ENCODE results near the gene MBTPS1. TPM values are rescaled to one million over a fixed set of nuclear protein-coding genes. Genes with fewer than 3 reads are reported as not detected.

Gene MBTPS1
- total RNA-seq, 2 experiments from 2014 or later, result 36.9 to 41.3 TPM

DNA sequence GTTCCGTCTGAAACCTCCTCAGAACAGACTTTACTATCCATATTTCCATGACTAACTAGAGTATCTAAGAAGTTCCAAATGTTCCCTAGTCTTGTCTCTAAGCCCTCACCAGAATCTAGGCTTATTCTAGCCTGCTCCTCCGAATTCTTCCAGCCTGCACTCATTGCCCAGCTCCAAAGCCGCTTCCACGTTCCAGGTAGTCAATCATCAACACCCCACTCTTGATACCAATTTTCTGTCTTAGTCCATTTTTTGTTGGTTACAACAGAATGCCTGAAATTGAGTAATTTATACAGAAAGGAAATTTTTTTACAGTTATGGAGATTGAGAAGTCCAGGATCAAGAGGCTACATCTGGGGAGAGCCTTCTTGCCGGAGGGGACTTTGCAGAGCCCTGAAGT, 95.3 kb downstream of the MBTPS1 start:
- peaks cover 13% of the 10 kb centered on the region for H3K9me3 Mint-ChIP-seq
- no peaks in the 10 kb centered on the region for H3K4me1 Mint-ChIP-seq (ENCODE audit: low read depth)
- no peak overlapping the region for H3K4me3 Mint-ChIP-seq
- H3K27me3 Mint-ChIP-seq (ENCODE audit: low read depth), result peaks cover 9% of the 10 kb centered on the region
- CTCF ChIA-PET, result no interaction called here
- DNase-seq, result no peak
- intact Hi-C loops (cut with micrococcal nuclease), result no loop called here
- peaks cover 1% of the 10 kb centered on the region for H3K36me3 Mint-ChIP-seq (ENCODE audit: low read depth)
- H3K27ac Mint-ChIP-seq, result no peak overlapping the region

DNA sequence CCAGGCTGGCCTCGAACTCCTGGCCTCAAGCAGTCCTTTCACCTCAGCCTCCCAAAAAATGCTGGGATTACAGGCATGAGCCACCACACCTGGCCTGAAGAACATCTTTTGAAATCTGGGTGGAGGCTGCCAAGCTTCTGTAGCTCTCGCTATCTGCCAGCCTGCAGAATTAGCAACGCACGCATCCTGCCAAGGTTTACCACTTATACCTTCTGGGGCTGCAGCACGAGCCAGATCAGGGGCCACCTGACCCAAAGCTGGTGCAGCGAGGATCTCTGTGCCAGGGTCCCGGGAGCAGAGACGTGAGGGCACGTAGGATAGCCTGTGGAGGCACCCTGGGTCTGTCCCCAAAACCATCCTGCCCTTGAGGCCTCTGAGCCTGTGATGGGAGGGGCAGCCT, 96.4 kb downstream of the MBTPS1 start:
- H3K27me3 Mint-ChIP-seq (ENCODE audit: low read depth), result peaks cover 9% of the 10 kb centered on the region
- H3K9me3 Mint-ChIP-seq, result peaks cover 13% of the 10 kb centered on the region
- no peak overlapping the region for H3K27ac Mint-ChIP-seq
- CTCF ChIA-PET, result no interaction called here
- intact Hi-C loops (cut with micrococcal nuclease), result no loop called here
- H3K4me1 Mint-ChIP-seq (ENCODE audit: low read depth), result no peaks in the 10 kb centered on the region
- no peak for DNase-seq
- no peak overlapping the region for H3K4me3 Mint-ChIP-seq
- H3K36me3 Mint-ChIP-seq (ENCODE audit: low read depth), result peaks cover 1% of the 10 kb centered on the region

DNA sequence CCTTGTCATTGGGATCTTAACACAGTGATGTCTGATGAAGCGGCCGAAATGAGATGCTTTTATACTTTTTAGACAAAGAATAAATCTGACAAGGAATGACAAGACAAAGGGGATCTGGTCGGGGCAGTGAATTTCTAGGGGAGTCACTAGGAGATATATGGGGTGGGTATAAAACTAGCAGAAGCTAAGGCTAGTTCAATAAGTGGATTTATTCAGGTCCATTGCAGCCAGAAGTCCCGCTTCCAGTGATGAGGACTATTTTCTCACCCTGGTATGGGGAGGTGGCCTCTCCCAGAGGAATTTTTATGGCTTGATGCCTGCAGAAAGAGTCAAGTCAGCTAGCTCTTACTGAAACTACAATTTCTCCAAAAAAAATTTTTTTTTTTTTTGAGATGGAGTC, 98.0 kb downstream of the MBTPS1 start:
- intact Hi-C loops (cut with micrococcal nuclease), result no loop called here
- Mint-ChIP-seq H3K4me1 (ENCODE audit: low read depth) (peaks cover 9% of the 10 kb centered on the region), H3K27me3 (ENCODE audit: low read depth) (peaks cover 9% of the 10 kb centered on the region), H3K27ac (no peak overlapping the region), H3K36me3 (ENCODE audit: low read depth) (peaks cover 1% of the 10 kb centered on the region), H3K9me3 (peaks cover 13% of the 10 kb centered on the region), H3K4me3 (no peak overlapping the region)
- CTCF ChIA-PET, result interaction anchor here (0.6 kb wide), 1 partner anchor 52 kb away, joined by 3 read pairs; no protein-coding TSS in a partner anchor
- no peak for DNase-seq

DNA sequence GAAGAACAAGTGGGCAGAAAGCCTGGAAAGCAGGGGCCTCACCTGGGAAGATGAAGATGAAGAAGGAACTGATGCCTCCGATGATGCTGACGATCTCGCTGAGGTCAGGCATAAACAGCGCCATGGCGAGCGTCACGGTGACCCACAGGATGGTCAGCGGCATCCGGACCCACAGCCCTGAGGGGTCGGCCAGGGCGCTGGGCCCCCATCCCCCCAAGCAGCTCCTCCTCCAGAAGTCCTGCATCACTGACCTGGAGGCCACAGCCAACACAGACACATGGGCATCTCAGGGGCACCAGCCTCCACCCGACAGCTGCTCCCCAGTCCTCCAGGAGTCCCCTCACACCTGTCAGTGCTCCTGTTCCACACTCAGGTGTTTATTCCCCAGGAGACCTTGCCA, 100.3 kb downstream of the MBTPS1 start:
- peaks cover 9% of the 10 kb centered on the region for H3K4me1 Mint-ChIP-seq (ENCODE audit: low read depth)
- no peak overlapping the region for H3K4me3 Mint-ChIP-seq
- no peak for DNase-seq
- intact Hi-C loops (cut with micrococcal nuclease), result no loop called here
- no peak overlapping the region for H3K27ac Mint-ChIP-seq
- H3K27me3 Mint-ChIP-seq (ENCODE audit: low read depth), result peaks cover 6% of the 10 kb centered on the region
- peaks cover 11% of the 10 kb centered on the region for H3K9me3 Mint-ChIP-seq
- peaks cover 1% of the 10 kb centered on the region for H3K36me3 Mint-ChIP-seq (ENCODE audit: low read depth)
- CTCF ChIA-PET, result no interaction called here

DNA sequence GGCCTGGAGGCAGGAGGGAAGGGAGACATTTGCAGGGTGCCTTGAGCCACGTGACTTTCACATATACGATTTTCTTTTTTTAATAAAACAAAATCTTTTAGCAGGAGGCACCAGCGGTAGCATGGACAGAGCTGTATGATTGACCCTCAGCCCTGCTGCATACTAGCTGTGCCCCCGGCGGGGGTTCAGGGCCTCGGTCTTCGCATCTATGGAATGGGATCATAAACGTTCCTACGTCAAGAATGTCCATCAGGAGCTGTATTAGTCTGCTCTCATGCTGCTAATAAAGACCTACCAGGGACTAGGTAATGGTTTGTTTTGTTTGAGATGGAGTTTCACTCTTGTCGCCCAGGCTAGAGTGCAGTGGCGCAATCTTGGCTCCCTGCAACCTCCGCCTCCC, 101.3 kb downstream of the MBTPS1 start:
- no peak overlapping the region for H3K27ac Mint-ChIP-seq
- intact Hi-C loops (cut with micrococcal nuclease), result no loop called here
- no peak for DNase-seq
- CTCF ChIA-PET, result interaction anchor here (0.6 to 1.7 kb wide), 2 partner anchors 59 to 937 kb away, joined by 4 to 6 read pairs; no protein-coding TSS in a partner anchor
- peaks cover 4% of the 10 kb centered on the region for H3K9me3 Mint-ChIP-seq
- H3K4me1 Mint-ChIP-seq (ENCODE audit: low read depth), result peaks cover 9% of the 10 kb centered on the region
- no peak overlapping the region for H3K4me3 Mint-ChIP-seq
- no peaks in the 10 kb centered on the region for H3K36me3 Mint-ChIP-seq (ENCODE audit: low read depth)
- H3K27me3 Mint-ChIP-seq (ENCODE audit: low read depth), result peaks cover 3% of the 10 kb centered on the region

DNA sequence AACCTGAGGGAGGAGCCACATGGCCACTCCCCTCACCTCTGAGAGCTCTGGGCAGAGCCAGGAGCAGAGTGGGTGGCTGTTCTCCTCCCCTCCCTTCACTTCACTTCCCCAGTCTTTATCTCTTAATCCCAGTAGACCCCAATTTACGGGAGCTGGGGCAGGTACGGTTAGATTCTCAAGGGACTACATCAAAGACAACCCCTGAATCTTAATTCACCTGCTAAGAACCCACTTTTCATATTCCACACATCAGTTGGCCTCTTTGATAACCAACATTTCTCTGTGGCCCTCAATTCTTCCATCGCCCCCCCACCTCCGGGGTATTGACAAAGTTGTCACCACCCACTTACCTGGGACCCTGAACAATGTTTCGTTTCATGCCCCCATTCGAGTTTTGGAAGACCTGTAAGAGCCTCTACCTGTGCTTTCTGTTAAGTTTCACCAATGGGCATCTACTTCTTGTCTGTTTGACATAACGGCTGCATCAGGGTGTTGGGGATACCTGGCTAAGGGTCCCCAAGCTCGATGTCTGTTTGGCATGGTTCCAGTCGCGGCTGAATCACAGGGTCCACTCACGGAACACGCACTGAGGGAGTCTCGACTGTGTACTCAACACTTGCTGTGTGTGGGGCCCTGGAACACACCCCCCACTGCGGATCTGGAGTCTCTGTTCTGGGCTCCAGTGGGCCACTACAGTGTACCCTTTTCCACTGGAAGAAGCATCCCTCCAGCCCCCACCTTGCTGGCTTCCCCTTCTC, 102.0 kb downstream of the MBTPS1 start:
- Mint-ChIP-seq H3K4me3 (no peak overlapping the region), H3K9me3 (peaks cover 4% of the 10 kb centered on the region), H3K27me3 (ENCODE audit: low read depth) (peaks cover 3% of the 10 kb centered on the region), H3K27ac (no peak overlapping the region), H3K36me3 (ENCODE audit: low read depth) (no peaks in the 10 kb centered on the region), H3K4me1 (ENCODE audit: low read depth) (peaks cover 9% of the 10 kb centered on the region)
- no peak for DNase-seq
- intact Hi-C loops (cut with micrococcal nuclease), result no loop called here
- CTCF ChIA-PET, result interaction anchor here (1.0 to 1.7 kb wide), 3 partner anchors 25 to 58 kb away, joined by 3 to 6 read pairs (median 6); no protein-coding TSS in a partner anchor

DNA sequence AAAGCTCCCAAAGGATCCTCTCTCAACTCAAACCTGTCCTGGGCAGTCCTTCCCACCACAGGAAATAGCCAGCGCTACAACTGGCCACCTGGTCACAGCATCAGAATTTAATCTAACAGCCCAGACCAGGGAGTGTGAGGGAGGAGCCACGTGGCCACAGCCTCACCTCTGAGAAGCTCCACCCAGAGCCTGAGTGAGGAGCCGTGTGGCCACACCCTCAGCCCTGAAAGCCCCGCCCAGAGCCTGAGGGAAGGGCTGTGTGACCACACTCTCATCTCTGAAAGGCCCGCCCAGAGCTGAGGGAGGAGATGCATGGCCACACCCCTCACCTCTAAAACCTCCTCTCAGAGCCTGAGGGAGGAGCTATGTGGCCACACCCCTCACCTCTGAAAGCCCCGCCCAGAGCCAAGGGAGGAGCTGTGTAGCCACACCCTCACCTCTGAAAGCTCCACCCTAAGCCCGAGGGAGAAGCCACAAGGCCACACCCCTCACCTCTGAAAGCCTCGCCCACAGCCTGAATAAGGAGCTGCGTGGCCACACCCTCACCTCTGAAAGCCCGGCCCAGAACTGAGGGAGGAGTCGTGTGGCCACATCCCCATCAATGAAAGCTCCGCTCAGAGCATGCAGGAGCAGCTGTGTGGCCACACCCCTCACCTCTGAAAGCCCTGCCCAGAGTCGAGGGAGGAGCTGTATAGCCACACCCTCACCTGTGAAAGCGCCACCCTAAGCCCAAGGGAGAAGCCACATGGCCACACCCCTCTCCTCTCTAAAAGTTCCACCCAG, 102.8 kb downstream of the MBTPS1 start:
- Mint-ChIP-seq H3K4me1 (ENCODE audit: low read depth) (peaks cover 9% of the 10 kb centered on the region), H3K9me3 (peaks cover 4% of the 10 kb centered on the region), H3K4me3 (no peak overlapping the region), H3K27me3 (ENCODE audit: low read depth) (no peaks in the 10 kb centered on the region), H3K27ac (no peak overlapping the region), H3K36me3 (ENCODE audit: low read depth) (no peaks in the 10 kb centered on the region)
- CTCF ChIA-PET, result interaction anchor here (0.6 to 1.7 kb wide), 5 partner anchors 13 to 66 kb away, joined by 3 to 7 read pairs (median 6); no protein-coding TSS in a partner anchor
- intact Hi-C loops (cut with micrococcal nuclease), result no loop called here
- peak; percentile 80 for DNase-seq

DNA sequence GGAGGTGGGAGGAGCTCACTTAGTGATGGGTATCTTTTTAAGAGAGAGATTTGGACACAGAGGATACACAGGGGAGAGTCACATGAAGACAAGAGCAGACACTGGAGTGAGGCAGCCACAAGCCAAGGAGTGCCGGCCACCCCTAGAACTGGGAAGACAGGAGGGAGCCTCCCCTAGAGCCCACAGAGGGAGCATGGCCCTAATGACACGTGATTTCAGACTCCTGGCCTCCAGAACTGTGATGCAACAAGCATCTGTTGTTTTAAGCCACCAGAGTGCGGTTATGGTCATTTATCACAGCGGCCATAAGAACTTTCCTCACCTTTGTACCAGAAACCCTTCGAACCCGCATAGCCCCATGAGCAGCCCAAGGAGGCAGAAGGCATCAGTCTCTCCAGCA, 107.5 kb downstream of the MBTPS1 start:
- H3K27ac Mint-ChIP-seq, result no peak overlapping the region
- CTCF ChIA-PET, result no interaction called here
- no peaks in the 10 kb centered on the region for H3K36me3 Mint-ChIP-seq (ENCODE audit: low read depth)
- H3K9me3 Mint-ChIP-seq, result no peaks in the 10 kb centered on the region
- no peak for DNase-seq
- peaks cover 3% of the 10 kb centered on the region for H3K4me1 Mint-ChIP-seq (ENCODE audit: low read depth)
- no peak overlapping the region for H3K4me3 Mint-ChIP-seq
- H3K27me3 Mint-ChIP-seq (ENCODE audit: low read depth), result no peaks in the 10 kb centered on the region
- intact Hi-C loops (cut with micrococcal nuclease), result no loop called here

DNA sequence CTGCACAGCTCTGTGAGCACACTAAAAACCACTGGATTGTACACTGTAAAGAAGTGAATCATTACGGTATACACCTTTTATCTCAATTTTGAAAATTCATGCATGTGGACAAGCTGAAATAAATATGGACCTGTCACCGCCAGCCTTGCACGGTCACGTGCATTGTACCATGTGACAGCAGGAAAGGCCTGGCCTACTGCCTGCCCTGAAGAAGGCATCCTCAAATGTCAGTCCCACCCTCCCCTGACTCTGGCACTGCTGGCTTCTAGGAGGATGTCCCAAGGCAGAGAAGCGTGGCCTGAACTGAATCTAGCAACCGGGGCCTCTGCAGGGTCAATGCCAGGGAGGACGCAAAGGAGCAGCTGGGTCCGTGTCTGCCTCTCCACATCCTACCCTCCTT, 108.8 kb downstream of the MBTPS1 start:
- H3K27ac Mint-ChIP-seq, result no peak overlapping the region
- DNase-seq, result no peak
- CTCF ChIA-PET, result no interaction called here
- H3K9me3 Mint-ChIP-seq, result no peaks in the 10 kb centered on the region
- H3K27me3 Mint-ChIP-seq (ENCODE audit: low read depth), result no peaks in the 10 kb centered on the region
- H3K36me3 Mint-ChIP-seq (ENCODE audit: low read depth), result no peaks in the 10 kb centered on the region
- H3K4me1 Mint-ChIP-seq (ENCODE audit: low read depth), result no peaks in the 10 kb centered on the region
- intact Hi-C loops (cut with micrococcal nuclease), result no loop called here
- no peak overlapping the region for H3K4me3 Mint-ChIP-seq

DNA sequence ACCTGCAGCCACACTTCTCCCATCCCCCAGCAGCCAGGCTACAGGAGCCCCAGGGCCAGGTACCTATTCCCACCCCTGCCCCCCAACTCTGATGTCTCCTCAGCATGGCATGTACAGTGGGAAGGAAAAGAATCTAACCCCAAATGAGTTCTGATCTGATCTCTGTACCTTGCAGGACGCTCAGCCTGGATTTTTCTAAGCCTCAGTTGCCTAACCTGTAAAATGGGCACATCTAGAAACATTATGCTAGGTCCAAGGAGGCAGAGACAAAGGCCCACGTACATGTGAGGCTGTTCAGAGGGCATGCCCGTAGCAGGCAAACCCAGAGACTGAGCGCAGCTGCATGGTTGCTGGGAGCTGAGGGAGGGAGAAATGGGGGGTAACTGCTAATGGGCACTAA, 109.2 kb downstream of the MBTPS1 start:
- Mint-ChIP-seq H3K36me3 (ENCODE audit: low read depth) (no peaks in the 10 kb centered on the region), H3K27me3 (ENCODE audit: low read depth) (no peaks in the 10 kb centered on the region), H3K4me1 (ENCODE audit: low read depth) (no peaks in the 10 kb centered on the region), H3K4me3 (no peak overlapping the region), H3K9me3 (no peaks in the 10 kb centered on the region), H3K27ac (no peak overlapping the region)
- intact Hi-C loops (cut with micrococcal nuclease), result no loop called here
- CTCF ChIA-PET, result no interaction called here
- DNase-seq, result no peak

DNA sequence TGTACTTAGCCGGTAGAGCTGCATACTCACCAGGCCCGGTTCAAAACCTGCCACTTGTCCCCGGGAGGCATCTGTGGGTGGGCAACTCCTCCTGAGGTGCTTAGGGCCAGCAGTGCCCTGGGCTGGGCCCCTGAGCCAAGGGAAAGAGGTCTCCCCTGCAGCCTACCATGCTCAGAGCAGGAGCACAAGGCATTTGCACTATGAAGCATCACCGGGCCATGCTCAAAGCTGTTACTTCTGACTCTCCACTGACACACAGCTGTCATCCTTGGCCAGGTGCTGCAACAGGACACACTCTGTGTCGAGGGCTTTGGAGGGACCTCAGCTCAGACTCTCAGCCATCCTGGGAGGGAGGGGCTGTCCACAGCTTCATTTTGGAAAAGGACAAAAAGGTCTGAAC, 111.4 kb downstream of the MBTPS1 start:
- no peaks in the 10 kb centered on the region for H3K27me3 Mint-ChIP-seq (ENCODE audit: low read depth)
- no peak for DNase-seq
- H3K9me3 Mint-ChIP-seq, result no peaks in the 10 kb centered on the region
- H3K36me3 Mint-ChIP-seq (ENCODE audit: low read depth), result no peaks in the 10 kb centered on the region
- H3K27ac Mint-ChIP-seq, result no peak overlapping the region
- no peak overlapping the region for H3K4me3 Mint-ChIP-seq
- intact Hi-C loops (cut with micrococcal nuclease), result no loop called here
- CTCF ChIA-PET, result no interaction called here
- no peaks in the 10 kb centered on the region for H3K4me1 Mint-ChIP-seq (ENCODE audit: low read depth)

DNA sequence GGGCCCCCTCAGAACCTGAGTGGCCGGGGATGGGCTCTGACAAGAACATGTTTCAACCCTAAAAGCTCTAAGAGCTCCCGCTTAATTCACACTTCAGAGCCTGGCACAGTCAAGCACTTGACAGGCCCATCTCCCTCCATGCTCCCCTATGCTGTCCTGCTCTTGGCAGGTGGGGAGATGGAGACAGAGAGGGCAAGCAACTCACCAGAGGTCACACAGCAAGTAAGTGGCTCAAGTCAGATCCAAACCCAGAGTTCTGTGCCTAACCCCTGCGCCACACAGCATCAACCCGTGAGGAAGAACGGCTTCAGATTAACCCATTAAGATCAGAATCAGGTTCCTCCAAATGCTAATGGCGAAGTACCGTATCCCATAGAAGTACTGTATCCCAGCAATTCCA, 112.3 kb downstream of the MBTPS1 start:
- Mint-ChIP-seq H3K27ac (no peak overlapping the region), H3K9me3 (no peaks in the 10 kb centered on the region), H3K36me3 (ENCODE audit: low read depth) (no peaks in the 10 kb centered on the region), H3K4me3 (no peak overlapping the region), H3K27me3 (ENCODE audit: low read depth) (no peaks in the 10 kb centered on the region), H3K4me1 (ENCODE audit: low read depth) (no peaks in the 10 kb centered on the region)
- intact Hi-C loops (cut with micrococcal nuclease), result no loop called here
- DNase-seq, result no peak
- CTCF ChIA-PET, result no interaction called here

Measured in activated naive CD4-positive, alpha-beta T cell treated with anti-CD3 and anti-CD28 coated beads for 36 hours (primary cell).